ENCODE data around the gene HAGH. TPM values are rescaled to one million over a fixed set of nuclear protein-coding genes. Genes with fewer than 3 reads are reported as not detected.

The HAGH gene
- total RNA-seq, 1 experiment from 2014 or later = 31.3 TPM

- no peak for DNase-seq (ENCODE audit: low spot score)
Measured at GRCh38 chr16:1773703-1774447, 52.8 kb downstream of the HAGH start.

GRCh38 chr16:1772908-1773702 is 53.5 kb downstream of the HAGH start, which contains the start of gene MRPS34:
Gene MRPS34, minus strand, starts transcription at chr16:1773134. Its CDS starts 15 bp downstream, at chr16:1773119.
- DNase-seq (ENCODE audit: low spot score) = peak; percentile 69

GRCh38 chr16:1772362-1772907 is 54.2 kb downstream of the HAGH start, which contains the start of gene EME2:
Gene EME2, plus strand, starts transcription at chr16:1772810. Its CDS starts 418 bp downstream, at chr16:1773228.
- DNase-seq (ENCODE audit: low spot score) = no peak

- no peak for DNase-seq (ENCODE audit: low spot score)
Measured at GRCh38 chr16:1771864-1772361, 54.7 kb downstream of the HAGH start.

GRCh38 chr16:1771188-1771863 is 55.3 kb downstream of the HAGH start, which contains the start of gene NME3:
Gene NME3, minus strand, starts transcription at chr16:1771543. Its CDS starts 9 bp downstream, at chr16:1771534.
- no peak for DNase-seq (ENCODE audit: low spot score)

- no peak for DNase-seq (ENCODE audit: low spot score)
Measured at GRCh38 chr16:1770328-1771187, 56.1 kb downstream of the HAGH start.

- DNase-seq (ENCODE audit: low spot score) = no peak
Measured at GRCh38 chr16:1769402-1770300, 57.0 kb downstream of the HAGH start.

GRCh38 chr16:1768767-1769401 is 57.7 kb downstream of the HAGH start:
- no peak for DNase-seq (ENCODE audit: low spot score)

GRCh38 chr16:1768061-1768766 is 58.4 kb downstream of the HAGH start:
- DNase-seq (ENCODE audit: low spot score) = no peak

GRCh38 chr16:1767116-1767994 is 59.3 kb downstream of the HAGH start:
- no peak for DNase-seq (ENCODE audit: low spot score)

- DNase-seq (ENCODE audit: low spot score) = no peak
Measured at GRCh38 chr16:1766701-1767100, 59.9 kb downstream of the HAGH start.

- DNase-seq (ENCODE audit: low spot score) = no peak
Measured at GRCh38 chr16:1766231-1766630, 60.4 kb downstream of the HAGH start.

GRCh38 chr16:1765826-1766225 is 60.8 kb downstream of the HAGH start:
- DNase-seq (ENCODE audit: low spot score) = no peak

GRCh38 chr16:1764971-1765370 is 61.7 kb downstream of the HAGH start:
- DNase-seq (ENCODE audit: low spot score) = no peak

GRCh38 chr16:1763521-1764511 is 62.8 kb downstream of the HAGH start:
- no peak for DNase-seq (ENCODE audit: low spot score)

- no peak for DNase-seq (ENCODE audit: low spot score)
Measured at GRCh38 chr16:1762879-1763520, 63.6 kb downstream of the HAGH start.

Data from H4 (cell line).